GM06990 (cell line): Measurements from ENCODE around the gene HRCT1.

Experiments used
- DNase-seq: peaks from one replicate; pipeline ENCODE4 v3.0.0-alpha.2; 2011; ENCODE audit not compliant: insufficient read length; ENCODE audit errors: extremely low read depth
- H3K27me3 ChIP-seq: replicated peaks from 2 replicates; pipeline ENCODE4 v1.6.0; 2011; ENCODE audit warnings: low read length; ENCODE audit not compliant: control insufficient read depth, insufficient read depth
- H3K36me3 ChIP-seq: 2 replicates; pipeline ENCODE4 v1.5.1; 2011; ENCODE audit warnings: low read length; ENCODE audit not compliant: control insufficient read depth, insufficient read depth
- H3K4me3 ChIP-seq: replicated peaks from 2 replicates; pipeline ENCODE4 v1.5.1; 2011; ENCODE audit warnings: low read depth, mild to moderate bottlenecking, control low read depth, low read length
- CTCF ChIP-seq: IDR thresholded peaks from 2 replicates; pipeline ENCODE4 v1.5.1; 2011; ENCODE audit warnings: low read length, control low read depth, mild to moderate bottlenecking, inconsistent platforms; ENCODE audit not compliant: insufficient read depth, poor library complexity, severe bottlenecking

HRCT1 gene

GRCh38 chr9:35867538-35867937, 38.5 kb upstream of the HRCT1 start:
- no peak for DNase-seq

GRCh38 chr9:35868933-35869332, 37.1 kb upstream of the HRCT1 start:
- no peaks in the 10 kb centered on the region for H3K27me3 ChIP-seq
- H3K4me3 ChIP-seq, result no peak overlapping the region
- no peaks in the 10 kb centered on the region for H3K36me3 ChIP-seq
- TF ChIP-seq CTCF, result no peak
- no peak for DNase-seq

More at GRCh38 chr9:35867538-35867937, 38.5 kb upstream of the HRCT1 start:
- no peak for TF ChIP-seq CTCF
- no peaks in the 10 kb centered on the region for H3K36me3 ChIP-seq
- H3K4me3 ChIP-seq, result no peak overlapping the region
- no peaks in the 10 kb centered on the region for H3K27me3 ChIP-seq

GRCh38 chr9:35869621-35870216, 36.3 kb upstream of the HRCT1 start:
- no peak for DNase-seq
- no peaks in the 10 kb centered on the region for H3K27me3 ChIP-seq
- H3K36me3 ChIP-seq, result no peaks in the 10 kb centered on the region
- H3K4me3 ChIP-seq, result no peak overlapping the region
- TF ChIP-seq CTCF, result no peak

- no peak for TF ChIP-seq CTCF
- DNase-seq, result no peak
- Histone ChIP-seq H3K4me3 (no peak within 1 kb of the TSS), H3K36me3 (no peaks in the 10 kb centered on the region), H3K27me3 (no peaks in the 10 kb centered on the region)
These were observed 35.6 kb upstream of the HRCT1 start, which contains the start of gene OR13J1 for GRCh38 chr9:35870351-35870923. Gene OR13J1 (minus strand): TSS chr9:35870401. CDS start chr9:35870401, 0 bp downstream.

- Histone ChIP-seq H3K4me3 (no peak overlapping the region), H3K27me3 (no peaks in the 10 kb centered on the region), H3K36me3 (no peaks in the 10 kb centered on the region)
- no peak for TF ChIP-seq CTCF
- DNase-seq, result no peak
These were observed 34.5 kb upstream of the HRCT1 start for GRCh38 chr9:35871545-35871944.
